HG03175 (cell line): ENCODE results near the gene AMER3.

Experiments
- ATAC-seq: cut with Tn5 transposase; IDR thresholded peaks from one replicate; pipeline ENCODE4 v1.9.1; 2021; ENCODE audit warnings: mild to moderate bottlenecking, moderate library complexity; ENCODE audit not compliant: unreplicated experiment

Gene AMER3

GRCh38 chr2:130769343-130769907 is 14.1 kb downstream of the AMER3 start:
- ATAC-seq = no peak

DNA sequence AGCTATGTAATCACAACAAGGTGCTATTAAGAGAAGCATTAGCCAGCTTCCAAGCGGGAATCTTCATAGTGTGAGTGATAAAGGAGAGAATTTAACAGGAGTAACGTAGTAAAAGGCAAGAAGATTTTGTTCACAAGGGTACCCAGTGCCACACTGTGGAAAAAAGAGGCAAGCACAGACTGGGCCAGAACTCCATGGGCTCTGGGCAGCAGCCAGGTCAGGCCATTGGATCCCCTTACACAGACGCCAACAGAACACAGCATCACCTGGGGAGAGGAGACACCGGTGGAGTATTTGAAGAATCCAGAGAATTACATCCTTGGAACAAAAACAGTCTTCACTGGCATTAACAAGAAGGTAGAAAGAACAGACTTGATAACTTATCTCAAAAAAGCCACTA is 21.2 kb downstream of the AMER3 start:
- ATAC-seq = no peak

DNA sequence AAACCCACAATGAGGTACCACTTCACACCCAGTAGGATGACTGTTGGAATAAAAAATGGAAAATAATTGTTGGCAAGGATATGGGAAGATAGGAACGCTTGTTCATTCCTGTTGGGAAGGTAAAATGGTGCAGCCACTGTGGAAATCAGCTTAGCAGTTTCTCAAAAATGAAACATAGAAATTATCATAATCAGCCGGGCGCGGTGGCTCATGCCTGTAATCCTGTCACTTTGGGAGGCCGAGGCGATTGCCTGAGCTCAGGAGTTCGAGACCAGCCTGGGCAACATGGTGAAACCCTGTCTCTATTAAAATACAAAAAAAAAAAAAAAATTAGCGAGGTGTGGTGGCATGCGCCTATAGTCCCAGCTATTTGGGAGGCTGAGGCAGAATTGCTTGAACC is 23.4 kb downstream of the AMER3 start:
- no peak for ATAC-seq

GRCh38 chr2:130785466-130786055 is 30.2 kb downstream of the AMER3 start:
- no peak for ATAC-seq

GRCh38 chr2:130786076-130786475 is 30.7 kb downstream of the AMER3 start:
- ATAC-seq = no peak

DNA sequence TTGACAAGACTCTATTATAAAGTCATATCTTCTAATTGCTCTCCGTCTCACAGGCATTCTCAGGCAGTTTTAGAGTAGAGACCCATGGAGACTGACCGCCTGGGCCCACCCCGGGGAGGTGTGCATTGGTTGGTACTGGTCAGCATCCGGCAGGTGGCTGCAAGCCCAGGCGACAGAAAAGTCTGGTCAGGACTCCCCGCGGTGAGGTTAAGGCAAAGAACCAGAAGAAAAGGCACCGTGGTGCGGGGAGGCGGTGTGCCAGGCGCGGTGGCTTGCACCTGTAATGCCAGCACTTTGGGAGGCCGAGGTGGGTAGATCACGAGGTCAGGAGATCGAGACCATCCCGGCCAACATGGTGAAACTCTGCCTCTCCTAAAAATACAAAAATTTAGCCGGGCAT is 32.5 kb downstream of the AMER3 start:
- no peak for ATAC-seq

DNA sequence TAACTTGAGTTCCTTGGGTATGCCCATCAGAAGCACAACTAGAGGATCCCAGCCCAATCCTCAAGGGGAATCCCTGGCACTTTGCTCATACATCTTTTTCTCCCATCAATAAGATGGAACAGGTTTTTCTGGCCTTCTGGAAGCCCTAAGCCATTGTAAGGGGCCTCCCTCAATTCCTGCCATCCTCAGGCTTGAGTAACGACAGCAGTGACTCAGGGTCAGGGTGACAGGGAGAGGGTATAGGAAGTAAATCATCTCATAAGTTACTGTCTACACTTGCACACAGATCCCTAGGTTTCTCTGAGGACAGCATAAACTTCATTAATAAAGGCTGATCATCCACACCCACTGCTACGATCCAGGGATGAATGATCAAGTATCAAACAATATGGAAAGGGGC is 35.0 kb downstream of the AMER3 start:
- no peak for ATAC-seq

GRCh38 chr2:130790804-130791616 is 35.7 kb downstream of the AMER3 start:
- ATAC-seq = no peak

- ATAC-seq = no peak
Observed at GRCh38 chr2:130791617-130791939, 36.2 kb downstream of the AMER3 start.

- no peak for ATAC-seq
Observed at GRCh38 chr2:130795431-130795830, 40.1 kb downstream of the AMER3 start.

GRCh38 chr2:130796290-130796689 is 41.0 kb downstream of the AMER3 start:
- ATAC-seq = no peak

- peak; percentile 89 for ATAC-seq
Observed at GRCh38 chr2:130797493-130798435, 42.4 kb downstream of the AMER3 start.

DNA sequence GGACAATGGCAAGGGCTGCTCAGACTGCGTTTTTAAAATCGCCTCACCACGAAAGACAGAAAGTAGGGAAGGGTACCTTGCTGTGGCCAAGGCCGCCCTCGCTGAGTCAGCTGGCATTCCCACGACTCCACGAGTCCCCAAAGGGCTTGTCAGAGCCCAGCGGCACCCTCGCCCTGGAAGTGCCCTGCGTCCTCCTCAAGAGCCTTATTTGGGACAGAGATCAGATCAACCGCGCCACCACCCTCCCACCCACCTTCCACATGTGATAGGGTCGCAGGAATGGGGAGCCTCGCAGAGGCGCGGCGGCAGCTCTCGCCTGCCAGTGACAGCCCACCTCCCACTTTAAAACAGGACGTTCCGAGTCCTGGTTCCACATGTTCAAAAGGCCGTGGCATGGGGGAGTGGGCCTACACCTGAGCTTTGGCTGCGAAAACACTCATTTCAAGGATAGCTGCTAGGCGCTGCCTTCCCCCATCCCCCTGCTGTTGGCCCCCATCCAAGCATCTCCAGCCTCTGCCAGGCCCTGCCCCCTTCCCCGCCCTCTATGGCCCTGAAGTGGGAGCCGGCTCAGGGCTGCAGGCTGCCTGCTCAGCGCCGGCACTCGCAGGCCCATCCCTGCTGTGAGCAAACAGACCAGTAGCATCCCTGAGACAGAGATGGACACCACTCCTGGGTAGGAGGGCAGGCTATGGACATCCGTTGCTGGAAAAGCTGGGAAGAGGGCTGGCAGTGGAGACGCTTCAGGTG is 43.3 kb downstream of the AMER3 start:
- no peak for ATAC-seq

- ATAC-seq = no peak
Observed at GRCh38 chr2:130799295-130799694, 44.0 kb downstream of the AMER3 start.

- no peak for ATAC-seq
Observed at GRCh38 chr2:130805613-130806012, 50.3 kb downstream of the AMER3 start.

DNA sequence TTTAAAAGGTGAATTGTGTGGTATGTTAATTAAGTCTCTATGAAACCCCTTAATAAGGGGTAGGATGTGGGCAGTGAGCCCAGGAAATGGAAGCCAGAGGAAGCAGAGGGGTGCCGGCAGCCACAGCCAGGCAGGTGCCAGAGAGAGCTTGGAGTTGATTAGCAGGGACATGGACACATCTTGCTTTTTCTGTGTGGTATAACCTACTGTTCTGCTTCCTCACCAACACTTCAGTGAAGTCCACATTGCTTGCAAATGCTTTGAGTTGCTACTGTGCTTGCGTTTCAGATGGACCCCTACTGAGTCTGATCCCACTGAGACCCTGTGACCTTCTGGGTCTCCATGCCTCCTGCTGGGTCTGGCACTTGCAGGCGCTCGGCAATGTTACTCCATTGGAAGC is 51.0 kb downstream of the AMER3 start:
- no peak for ATAC-seq

- ATAC-seq = no peak
Observed at GRCh38 chr2:130807659-130808385, 52.5 kb downstream of the AMER3 start.

DNA sequence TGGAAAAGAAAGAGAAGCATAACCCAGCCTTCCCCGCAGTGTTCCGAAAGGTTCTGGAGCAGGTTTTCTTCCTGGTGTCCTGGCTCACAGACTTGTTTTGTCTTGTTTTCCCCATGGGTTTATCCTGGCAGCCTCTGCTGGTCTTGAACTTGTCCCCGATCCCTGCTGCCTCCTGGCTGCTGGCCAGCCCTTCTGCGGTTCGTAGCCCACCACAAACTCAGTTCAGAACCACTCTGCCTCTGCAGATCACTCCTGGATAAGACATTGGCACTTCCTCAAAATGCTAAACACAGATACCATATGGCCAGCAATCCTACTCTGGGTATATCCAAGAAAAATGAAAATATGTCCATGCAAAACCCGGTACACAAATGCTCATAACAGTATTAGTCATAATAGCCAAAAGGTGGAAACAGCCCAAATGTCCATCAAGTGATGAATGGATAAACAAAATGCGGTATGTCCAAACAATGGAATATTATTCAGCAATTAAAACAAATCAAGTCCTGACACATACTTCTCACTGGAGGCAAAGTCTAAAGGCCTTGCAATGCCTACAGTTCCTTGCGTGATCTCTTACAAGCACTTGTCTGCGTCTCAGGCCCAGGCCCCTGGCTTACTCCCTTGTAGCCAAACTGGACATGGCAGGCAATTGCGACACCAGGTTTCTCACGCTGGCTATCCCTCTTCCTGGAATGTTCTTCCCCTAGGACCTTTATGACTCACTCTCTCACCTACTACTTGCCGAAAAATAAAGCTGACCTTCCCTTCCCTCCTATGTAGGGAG is 53.3 kb downstream of the AMER3 start:
- ATAC-seq = no peak

GRCh38 chr2:130810490-130810889 is 55.1 kb downstream of the AMER3 start:
- no peak for ATAC-seq
